ENCODE data around the gene AKTIP. TPM values are rescaled to one million over a fixed set of nuclear protein-coding genes. Genes with fewer than 3 reads are reported as not detected.

AKTIP gene
- total RNA-seq, 1 donor from 2014 or later, result 24.0 TPM

DNA sequence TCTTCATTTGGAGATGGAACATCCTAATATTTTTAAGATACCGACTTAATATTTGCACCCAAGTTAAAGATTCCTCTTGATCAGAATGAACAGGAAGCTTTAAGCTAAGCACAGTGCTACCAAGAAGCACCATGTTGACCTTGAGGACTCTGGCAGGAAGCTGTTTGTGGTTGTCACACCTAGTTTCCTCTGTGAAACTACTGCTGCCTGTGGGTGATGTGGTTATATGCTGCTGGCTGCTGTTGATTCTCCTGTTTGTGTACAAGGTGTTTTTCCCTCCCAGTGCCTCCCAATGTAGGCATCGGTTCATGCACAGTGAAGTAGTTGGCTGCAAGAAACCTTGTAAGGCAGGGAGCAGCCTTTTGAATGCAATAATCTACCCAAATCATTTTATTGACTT is 45.3 kb downstream of the AKTIP start:
- Histone ChIP-seq H3K9me3 (ENCODE audit: low read depth) (no peaks in the 10 kb centered on the region), H3K27ac (no peak overlapping the region), H3K79me2 (ENCODE audit: low read depth) (no peaks in the 10 kb centered on the region), H4K20me1 (ENCODE audit: low read depth) (no peaks in the 10 kb centered on the region), H3K9ac (no peak overlapping the region), H3K4me2 (no peak overlapping the region), H3F3A (ENCODE audit: low read depth) (no peaks in the 10 kb centered on the region), H3K4me3 (no peak overlapping the region), H3K4me1 (no peaks in the 10 kb centered on the region), H2AFZ (replicated peaks) (no peak overlapping the region), H3K36me3 (peaks cover 13% of the 10 kb centered on the region), H3K27me3 (no peaks in the 10 kb centered on the region)
- Mint-ChIP-seq H3K4me3 (no peak overlapping the region), H3K36me3 (peaks cover 37% of the 10 kb centered on the region), H3K27ac (no peak overlapping the region), H3K27me3 (ENCODE audit: insufficient read depth, low read depth) (no peaks in the 10 kb centered on the region), H3K4me1 (no peaks in the 10 kb centered on the region), H3K9me3 (no peaks in the 10 kb centered on the region)
- DNase-seq (ENCODE audit: low spot score), result no peak
- no peak for TF ChIP-seq EZH2 (IDR thresholded peaks at IDR 0.05)

- H3K36me3 Mint-ChIP-seq, result peaks cover 32% of the 10 kb centered on the region
- TF ChIP-seq EZH2 (IDR thresholded peaks at IDR 0.05) (no peak), EZH2phosphoT487 (IDR thresholded peaks at IDR 0.05) (no peak)
- TF ChIP-seq, protein P1, sequence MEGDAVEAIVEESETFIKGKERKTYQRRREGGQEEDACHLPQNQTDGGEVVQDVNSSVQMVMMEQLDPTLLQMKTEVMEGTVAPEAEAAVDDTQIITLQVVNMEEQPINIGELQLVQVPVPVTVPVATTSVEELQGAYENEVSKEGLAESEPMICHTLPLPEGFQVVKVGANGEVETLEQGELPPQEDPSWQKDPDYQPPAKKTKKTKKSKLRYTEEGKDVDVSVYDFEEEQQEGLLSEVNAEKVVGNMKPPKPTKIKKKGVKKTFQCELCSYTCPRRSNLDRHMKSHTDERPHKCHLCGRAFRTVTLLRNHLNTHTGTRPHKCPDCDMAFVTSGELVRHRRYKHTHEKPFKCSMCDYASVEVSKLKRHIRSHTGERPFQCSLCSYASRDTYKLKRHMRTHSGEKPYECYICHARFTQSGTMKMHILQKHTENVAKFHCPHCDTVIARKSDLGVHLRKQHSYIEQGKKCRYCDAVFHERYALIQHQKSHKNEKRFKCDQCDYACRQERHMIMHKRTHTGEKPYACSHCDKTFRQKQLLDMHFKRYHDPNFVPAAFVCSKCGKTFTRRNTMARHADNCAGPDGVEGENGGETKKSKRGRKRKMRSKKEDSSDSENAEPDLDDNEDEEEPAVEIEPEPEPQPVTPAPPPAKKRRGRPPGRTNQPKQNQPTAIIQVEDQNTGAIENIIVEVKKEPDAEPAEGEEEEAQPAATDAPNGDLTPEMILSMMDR (IDR thresholded peaks at IDR 0.05), result no peak
- no peaks in the 10 kb centered on the region for H3K9me3 ChIP-seq (ENCODE audit: low read depth)
- no peak overlapping the region for H2AFZ ChIP-seq (replicated peaks)
- peaks cover 4% of the 10 kb centered on the region for H3K36me3 ChIP-seq
- DNase-seq (ENCODE audit: low spot score), result no peak
- no peak overlapping the region for H3K27ac Mint-ChIP-seq
- H3K79me2 ChIP-seq (ENCODE audit: low read depth), result no peaks in the 10 kb centered on the region
- no peaks in the 10 kb centered on the region for H4K20me1 ChIP-seq (ENCODE audit: low read depth)
- H3K27ac ChIP-seq, result no peak overlapping the region
- no peak overlapping the region for H3K4me2 ChIP-seq
- no peak overlapping the region for H3K9ac ChIP-seq
- H3K4me3 Mint-ChIP-seq, result no peak overlapping the region
- H3K27me3 ChIP-seq, result no peaks in the 10 kb centered on the region
- H3F3A ChIP-seq (ENCODE audit: low read depth), result no peaks in the 10 kb centered on the region
- no peak overlapping the region for H3K4me3 ChIP-seq
- H3K4me1 ChIP-seq, result no peaks in the 10 kb centered on the region
- no peaks in the 10 kb centered on the region for H3K4me1 Mint-ChIP-seq
- H3K9me3 Mint-ChIP-seq, result no peaks in the 10 kb centered on the region
- no peaks in the 10 kb centered on the region for H3K27me3 Mint-ChIP-seq (ENCODE audit: insufficient read depth, low read depth)
These were observed 46.4 kb downstream of the AKTIP start for GRCh38 chr16:53456625-53457024.

DNA sequence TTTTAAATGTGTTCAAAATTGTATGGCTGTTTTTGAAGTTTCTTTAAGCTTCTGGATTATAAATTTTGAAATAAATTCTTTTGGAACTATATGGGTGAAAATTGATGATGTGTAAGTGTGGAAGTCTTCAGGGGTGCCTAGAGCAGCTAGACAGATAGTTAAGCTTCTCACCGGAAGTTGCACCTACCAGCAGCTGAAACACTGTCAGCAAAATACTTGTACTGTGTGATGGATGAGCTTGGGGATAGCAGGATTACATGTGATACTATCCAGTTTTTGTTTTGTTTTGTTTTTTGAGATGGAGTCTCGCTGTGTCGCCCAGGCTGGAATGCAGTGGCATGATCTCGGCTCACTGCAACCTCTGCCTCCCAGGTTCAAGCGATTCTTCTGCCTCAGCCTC is 49.1 kb downstream of the AKTIP start:
- no peak overlapping the region for H2AFZ ChIP-seq (replicated peaks)
- DNase-seq (ENCODE audit: low spot score), result no peak
- H3K27ac ChIP-seq, result no peak overlapping the region
- H3K79me2 ChIP-seq (ENCODE audit: low read depth), result no peaks in the 10 kb centered on the region
- no peaks in the 10 kb centered on the region for H3K9me3 ChIP-seq (ENCODE audit: low read depth)
- H3K27me3 Mint-ChIP-seq (ENCODE audit: insufficient read depth, low read depth), result no peaks in the 10 kb centered on the region
- no peaks in the 10 kb centered on the region for H3K36me3 ChIP-seq
- H3F3A ChIP-seq (ENCODE audit: low read depth), result no peaks in the 10 kb centered on the region
- no peaks in the 10 kb centered on the region for H4K20me1 ChIP-seq (ENCODE audit: low read depth)
- H3K4me3 Mint-ChIP-seq, result no peak overlapping the region
- H3K4me2 ChIP-seq, result no peak overlapping the region
- H3K9ac ChIP-seq, result no peak overlapping the region
- no peaks in the 10 kb centered on the region for H3K4me1 Mint-ChIP-seq
- no peak overlapping the region for H3K4me3 ChIP-seq
- no peak overlapping the region for H3K27ac Mint-ChIP-seq
- H3K27me3 ChIP-seq, result no peaks in the 10 kb centered on the region
- no peaks in the 10 kb centered on the region for H3K4me1 ChIP-seq
- peaks cover 29% of the 10 kb centered on the region for H3K36me3 Mint-ChIP-seq
- TF ChIP-seq EZH2phosphoT487 (IDR thresholded peaks at IDR 0.05), result no peak
- no peak for TF ChIP-seq EZH2 (IDR thresholded peaks at IDR 0.05)
- TF ChIP-seq, protein P1 (IDR thresholded peaks at IDR 0.05), result no peak
- no peaks in the 10 kb centered on the region for H3K9me3 Mint-ChIP-seq

DNA sequence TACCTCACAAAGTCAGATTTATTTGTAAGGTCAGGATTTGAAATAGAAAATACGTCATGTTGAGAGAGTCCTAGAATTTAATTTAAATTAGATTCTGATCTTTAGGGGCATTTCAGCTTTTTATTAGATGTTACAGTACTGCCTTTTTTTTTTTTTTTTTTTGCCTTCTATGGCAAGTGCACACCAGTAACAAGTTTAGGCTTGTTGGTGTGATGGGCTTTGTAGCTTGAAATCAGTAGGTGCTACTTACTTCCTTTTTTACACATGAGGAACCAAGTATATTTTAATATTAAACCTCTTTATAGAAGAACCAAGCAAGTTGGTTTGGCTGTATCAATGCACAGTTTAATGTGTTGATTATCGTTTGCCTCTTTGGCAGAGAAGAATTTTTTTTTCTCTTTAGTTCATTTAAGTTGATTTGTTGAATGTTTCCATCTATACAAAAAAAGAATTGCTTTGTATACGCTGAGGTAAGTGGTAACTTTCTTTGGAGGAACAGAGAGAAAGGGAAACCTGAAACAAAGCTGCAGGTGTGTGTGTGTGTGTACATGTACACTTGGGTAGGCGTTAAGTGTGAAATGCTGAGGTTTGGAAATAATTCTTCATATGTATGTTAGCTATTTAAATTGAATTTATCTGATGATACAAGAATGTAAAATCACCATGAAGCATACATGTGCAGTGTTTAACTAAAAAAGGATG is 53.0 kb downstream of the AKTIP start:
- H3K9me3 ChIP-seq (ENCODE audit: low read depth), result no peaks in the 10 kb centered on the region
- peaks cover 17% of the 10 kb centered on the region for H3K36me3 Mint-ChIP-seq
- H2AFZ ChIP-seq (replicated peaks), result no peak overlapping the region
- no peak for TF ChIP-seq EZH2phosphoT487 (IDR thresholded peaks at IDR 0.05)
- TF ChIP-seq, protein P1 (IDR thresholded peaks at IDR 0.05), result no peak
- no peak for TF ChIP-seq EZH2 (IDR thresholded peaks at IDR 0.05)
- H3K4me2 ChIP-seq, result no peak overlapping the region
- no peak overlapping the region for H3K4me3 Mint-ChIP-seq
- no peaks in the 10 kb centered on the region for H3K27me3 Mint-ChIP-seq (ENCODE audit: insufficient read depth, low read depth)
- no peaks in the 10 kb centered on the region for H3K36me3 ChIP-seq
- no peaks in the 10 kb centered on the region for H3K9me3 Mint-ChIP-seq
- H3K27ac Mint-ChIP-seq, result no peak overlapping the region
- no peak overlapping the region for H3K27ac ChIP-seq
- no peaks in the 10 kb centered on the region for H3K27me3 ChIP-seq
- H3K4me3 ChIP-seq, result no peak overlapping the region
- no peaks in the 10 kb centered on the region for H4K20me1 ChIP-seq (ENCODE audit: low read depth)
- H3K79me2 ChIP-seq (ENCODE audit: low read depth), result no peaks in the 10 kb centered on the region
- H3K4me1 Mint-ChIP-seq, result no peaks in the 10 kb centered on the region
- no peaks in the 10 kb centered on the region for H3F3A ChIP-seq (ENCODE audit: low read depth)
- no peaks in the 10 kb centered on the region for H3K4me1 ChIP-seq
- no peak for DNase-seq (ENCODE audit: low spot score)
- no peak overlapping the region for H3K9ac ChIP-seq

All from neural progenitor cell (in vitro differentiated cells).